Measurements from ENCODE around the gene CD244. TPM values are rescaled to one million over a fixed set of nuclear protein-coding genes. Genes with fewer than 3 reads are reported as not detected.
A peak's percentile ranks its signal among the peaks of the same experiment; 100 is the strongest.

The CD244 gene
- total RNA-seq, 6 donors from 2014 or later = 0.78 to 4.1 (median 2.0) TPM

- DNase-seq (peak in 1 of 2 donors; percentile 79), ATAC-seq (ENCODE audit: low FRiP score in 2 of 2) (no peak)
- Histone ChIP-seq H3K9me3 (peaks cover 7% of the 10 kb centered on the region in 4 donors), H3K4me1 (no peaks in the 10 kb centered on the region), H3K4me3 (no peak overlapping the region), H3K27ac (no peak overlapping the region), H3K36me3 (no peaks in the 10 kb centered on the region), H3K27me3 (no peaks in the 10 kb centered on the region)
- 94 to 97% methylated on average over 16 to 35 of the region's 43 CpGs for WGBS, 2 donors
- TF ChIP-seq POLR2AphosphoS5 (IDR thresholded peaks at IDR 0.05) (no peak), CTCF (IDR thresholded peaks at IDR 0.05) (no peak), POLR2A (IDR thresholded peaks at IDR 0.05) (no peak), EP300 (IDR thresholded peaks at IDR 0.05) (no peak)
Observed at GRCh38 chr1:160801836-160802580, 60.7 kb downstream of the CD244 start.

GRCh38 chr1:160800645-160801408, 61.9 kb downstream of the CD244 start:
- Histone ChIP-seq H3K9me3 (no peaks in the 10 kb centered on the region), H3K36me3 (no peaks in the 10 kb centered on the region), H3K27me3 (no peaks in the 10 kb centered on the region), H3K27ac (no peak overlapping the region), H3K4me1 (no peaks in the 10 kb centered on the region), H3K4me3 (no peak overlapping the region)
- no peak for DNase-seq
- ATAC-seq (ENCODE audit: low FRiP score in 2 of 2) = no peak
- WGBS, 2 donors = 45 to 61% methylated on average over 4 of the region's 4 CpGs
- TF ChIP-seq EP300 (IDR thresholded peaks at IDR 0.05) (no peak), CTCF (IDR thresholded peaks at IDR 0.05) (no peak), POLR2AphosphoS5 (IDR thresholded peaks at IDR 0.05) (no peak), POLR2A (IDR thresholded peaks at IDR 0.05) (no peak)

- H3K9me3 ChIP-seq = no peaks in the 10 kb centered on the region
- no peaks in the 10 kb centered on the region for H3K36me3 ChIP-seq
- no peak overlapping the region for H3K4me3 ChIP-seq
- no peak overlapping the region for H3K27ac ChIP-seq
- DNase-seq (no peak), ATAC-seq (ENCODE audit: low FRiP score in 2 of 2) (no peak)
- TF ChIP-seq POLR2AphosphoS5 (IDR thresholded peaks at IDR 0.05) (no peak), POLR2A (IDR thresholded peaks at IDR 0.05) (no peak), EP300 (IDR thresholded peaks at IDR 0.05) (no peak), CTCF (IDR thresholded peaks at IDR 0.05) (no peak)
- H3K4me1 ChIP-seq = no peaks in the 10 kb centered on the region
- WGBS, 2 donors = 88 to 96% methylated on average over 1 of the region's 1 CpG
- no peaks in the 10 kb centered on the region for H3K27me3 ChIP-seq
Observed at GRCh38 chr1:160800142-160800541, 62.5 kb downstream of the CD244 start.

DNA sequence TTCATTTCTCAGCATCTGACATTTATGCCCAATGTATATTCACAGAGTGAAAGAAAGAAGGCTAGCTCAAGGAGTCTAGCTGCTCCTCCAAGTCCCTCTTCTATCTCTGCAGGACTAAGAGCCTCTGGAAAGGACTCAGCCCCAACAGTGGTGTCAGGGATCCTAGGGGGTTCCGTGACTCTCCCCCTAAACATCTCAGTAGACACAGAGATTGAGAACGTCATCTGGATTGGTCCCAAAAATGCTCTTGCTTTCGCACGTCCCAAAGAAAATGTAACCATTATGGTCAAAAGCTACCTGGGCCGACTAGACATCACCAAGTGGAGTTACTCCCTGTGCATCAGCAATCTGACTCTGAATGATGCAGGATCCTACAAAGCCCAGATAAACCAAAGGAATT, 63.0 kb downstream of the CD244 start:
- ATAC-seq (ENCODE audit: low FRiP score in 2 of 2) (no peak), DNase-seq (no peak)
- Histone ChIP-seq H3K27ac (no peak overlapping the region), H3K36me3 (no peaks in the 10 kb centered on the region), H3K27me3 (no peaks in the 10 kb centered on the region), H3K4me1 (no peaks in the 10 kb centered on the region), H3K4me3 (no peak overlapping the region), H3K9me3 (no peaks in the 10 kb centered on the region)
- TF ChIP-seq POLR2AphosphoS5 (IDR thresholded peaks at IDR 0.05) (no peak), POLR2A (IDR thresholded peaks at IDR 0.05) (no peak), EP300 (IDR thresholded peaks at IDR 0.05) (no peak), CTCF (IDR thresholded peaks at IDR 0.05) (no peak)
- WGBS, 2 donors = 86 to 93% methylated on average over 5 of the region's 5 CpGs

Measured in upper lobe of left lung (tissue), 6 donors.